Neuronal stem cell (in vitro differentiated cells): Measurements from ENCODE around the gene SRC.

Source experiments
- DNase-seq: peaks from one replicate; pipeline ENCODE4 v3.0.0-alpha.2; 2013; ENCODE audit warnings: low spot score
- H2AFZ ChIP-seq: one replicate; pipeline ENCODE4 v1.6.1; 2013; ENCODE audit warnings: mild to moderate bottlenecking, low read length, inconsistent platforms
- H2AK5ac ChIP-seq: 2 replicates; pipeline ENCODE4 v1.6.1; 2013; ENCODE audit warnings: low read depth, mild to moderate bottlenecking, inconsistent platforms, low read length, moderate library complexity, mixed read lengths
- H2BK120ac ChIP-seq: 2 replicates; pipeline ENCODE4 v1.6.1; 2013; ENCODE audit warnings: low read depth, mild to moderate bottlenecking, inconsistent platforms, low read length, moderate library complexity, mixed read lengths
- H2BK12ac ChIP-seq: one replicate; pipeline ENCODE4 v1.6.1; 2013; ENCODE audit warnings: low read length, inconsistent platforms
- H2BK15ac ChIP-seq: 2 replicates; pipeline ENCODE4 v1.6.1; 2013; ENCODE audit warnings: mild to moderate bottlenecking, low read length, inconsistent platforms, mixed read lengths
- H2BK5ac ChIP-seq: one replicate; pipeline ENCODE4 v1.6.1; 2013; ENCODE audit warnings: inconsistent platforms, mild to moderate bottlenecking, low read length, moderate library complexity
- H3K14ac ChIP-seq: one replicate; pipeline ENCODE4 v1.6.1; 2013; ENCODE audit warnings: low read length, inconsistent platforms
- H3K18ac ChIP-seq: 2 replicates; pipeline ENCODE4 v1.6.1; 2013; ENCODE audit warnings: low read length, inconsistent platforms
- H3K23ac ChIP-seq: 2 replicates; pipeline ENCODE4 v1.6.1; 2013; ENCODE audit warnings: low read depth, mild to moderate bottlenecking, mixed read lengths, low read length, inconsistent platforms; ENCODE audit not compliant: poor library complexity
- H3K27ac ChIP-seq: replicated peaks from 3 replicates; pipeline ENCODE4 v1.5.1; 2013; ENCODE audit warnings: low read length, inconsistent platforms
- H3K27me3 ChIP-seq, 3 experiments: 2 replicates each; pipeline ENCODE4 v1.6.1; 2013; ENCODE audit warnings: low read length in 3 of 3, mild to moderate bottlenecking in 2 of 3, inconsistent platforms in 1 of 3, low read depth in 1 of 3, mixed read lengths in 1 of 3, moderate library complexity in 1 of 3; ENCODE audit not compliant: control insufficient read depth in 3 of 3, insufficient read depth in 3 of 3
- H3K36me3 ChIP-seq, 2 donors: replicated peaks in 1 of 2; 2 replicates each; pipeline ENCODE4 v1.6.1; 2013; ENCODE audit warnings: low read length in 2 of 2; ENCODE audit not compliant: control insufficient read depth in 2 of 2, insufficient read depth in 2 of 2
- H3K4ac ChIP-seq: 2 replicates; pipeline ENCODE4 v1.6.1; 2013; ENCODE audit warnings: inconsistent platforms, mild to moderate bottlenecking, low read length, moderate library complexity
- H3K4me1 ChIP-seq, 2 donors: 1 replicate in 1 of 2; 2 replicates in 1 of 2; pipeline ENCODE4 v1.6.1; 2013; ENCODE audit warnings: low read length in 2 of 2, low read depth in 1 of 2; ENCODE audit not compliant: control insufficient read depth in 2 of 2, insufficient read depth in 1 of 2
- H3K4me2 ChIP-seq: one replicate; pipeline ENCODE4 v1.6.1; 2013; ENCODE audit warnings: mild to moderate bottlenecking, low read length, inconsistent platforms; ENCODE audit not compliant: insufficient read depth, poor library complexity, severe bottlenecking
- H3K4me3 ChIP-seq, 2 donors: 2 replicates each; pipeline ENCODE4 v1.5.1; 2013; ENCODE audit warnings: low read length in 2 of 2, mild to moderate bottlenecking in 2 of 2, inconsistent platforms in 1 of 2, moderate library complexity in 1 of 2
- H3K79me1 ChIP-seq: one replicate; pipeline ENCODE4 v1.6.1; 2013; ENCODE audit warnings: low read depth, mild to moderate bottlenecking, inconsistent platforms, low read length, moderate library complexity
- H3K9ac ChIP-seq: one replicate; pipeline ENCODE4 v1.6.1; 2013; ENCODE audit warnings: mild to moderate bottlenecking, low read depth, low read length, inconsistent platforms; ENCODE audit not compliant: poor library complexity
- H3K9me3 ChIP-seq, 2 donors: replicated peaks in 1 of 2; 2 replicates each; pipeline versions ENCODE3 to v1.6.1; 2013; ENCODE audit warnings: low read length in 2 of 2, mild to moderate bottlenecking in 2 of 2, inconsistent platforms in 1 of 2, low read depth in 1 of 2, mixed read lengths in 1 of 2, moderate library complexity in 1 of 2; ENCODE audit not compliant: control insufficient read depth in 2 of 2, insufficient read depth in 1 of 2
- H4K8ac ChIP-seq: one replicate; pipeline ENCODE4 v1.6.1; 2013; ENCODE audit warnings: low read depth, mild to moderate bottlenecking, inconsistent platforms, low read length, moderate library complexity
- H4K91ac ChIP-seq: one replicate; pipeline ENCODE4 v1.6.1; 2013; ENCODE audit warnings: low read length, low read depth, mild to moderate bottlenecking, inconsistent platforms; ENCODE audit not compliant: poor library complexity
- WGBS, 2 donors: extraction: QIAGEN DNeasy Blood & Tissue Kit; methylation state at CpG; one replicate each; pipeline ENCODE4 v1.1.7; 2013; ENCODE audit warnings: missing lambda C conversion rate in 2 of 2, mixed read lengths in 1 of 2; ENCODE audit not compliant: insufficient read length in 2 of 2, insufficient replicate concordance in 1 of 2; ENCODE audit errors: extremely low coverage in 2 of 2; 5-methylcytosine and 5-hydroxymethylcytosine counted together

SRC gene

GRCh38 chr20:37405351-37405897 is 59.5 kb downstream of the SRC start:
- no peak overlapping the region for H3K14ac ChIP-seq
- peak overlapping the region; percentile 84 for H4K8ac ChIP-seq
- H2BK5ac ChIP-seq = no peak overlapping the region
- no peak overlapping the region for H3K27ac ChIP-seq
- H3K36me3 ChIP-seq = peaks cover 18 to 45% of the 10 kb centered on the region in 2 donors
- H3K27me3 ChIP-seq = no peaks in the 10 kb centered on the region
- no peak overlapping the region for H3K4me3 ChIP-seq
- no peak overlapping the region for H2AFZ ChIP-seq
- H2BK12ac ChIP-seq = no peak overlapping the region
- peak overlapping the region; percentile 60 for H2AK5ac ChIP-seq
- H2BK120ac ChIP-seq = no peak overlapping the region
- no peaks in the 10 kb centered on the region for H3K9me3 ChIP-seq
- peak overlapping the region; percentile 84 for H2BK15ac ChIP-seq
- H4K91ac ChIP-seq = peak overlapping the region; percentile 68
- no peak for DNase-seq
- no peak overlapping the region for H3K4ac ChIP-seq
- no peak overlapping the region for H3K4me2 ChIP-seq
- no CpG with 5 or more reads among the region's 11 CpGs for WGBS, 2 donors
- peaks cover 23 to 24% of the 10 kb centered on the region in 2 donors for H3K4me1 ChIP-seq
- H3K9ac ChIP-seq = no peak overlapping the region
- peak overlapping the region; percentile 5 for H3K18ac ChIP-seq
- H3K79me1 ChIP-seq = peaks cover 2% of the 10 kb centered on the region
- H3K23ac ChIP-seq = peak overlapping the region; percentile 75

- peaks cover 2% of the 10 kb centered on the region for H3K79me1 ChIP-seq
- no peak overlapping the region for H2AFZ ChIP-seq
- H2BK120ac ChIP-seq = peak overlapping the region; percentile 65
- H3K4me2 ChIP-seq = no peak overlapping the region
- peak overlapping the region; percentile 53 for H3K9ac ChIP-seq
- peak overlapping the region; percentile 75 for H3K23ac ChIP-seq
- no peaks in the 10 kb centered on the region for H3K9me3 ChIP-seq
- peak overlapping the region; percentile 97 for H3K18ac ChIP-seq
- peak overlapping the region; percentile 91 for H2BK15ac ChIP-seq
- no peak overlapping the region for H2BK5ac ChIP-seq
- peaks cover 17 to 37% of the 10 kb centered on the region in 2 donors for H3K36me3 ChIP-seq
- H3K27me3 ChIP-seq = no peaks in the 10 kb centered on the region
- H4K8ac ChIP-seq = peak overlapping the region; percentile 100
- H3K4me3 ChIP-seq = peak overlapping the region in 1 of 2 donors; percentile 66
- peaks cover 30% of the 10 kb centered on the region in 2 donors for H3K4me1 ChIP-seq
- H2BK12ac ChIP-seq = no peak overlapping the region
- no peak overlapping the region for H3K27ac ChIP-seq
- no peak for DNase-seq
- peak overlapping the region; percentile 87 for H4K91ac ChIP-seq
- WGBS, 2 donors = no CpG with 5 or more reads among the region's 49 CpGs
- H3K14ac ChIP-seq = peak overlapping the region; percentile 98
- H3K4ac ChIP-seq = peak overlapping the region; percentile 99
- H2AK5ac ChIP-seq = peak overlapping the region; percentile 82
Observed at GRCh38 chr20:37406010-37406998, 60.4 kb downstream of the SRC start.

GRCh38 chr20:37407019-37407566 is 61.2 kb downstream of the SRC start:
- Histone ChIP-seq H2AK5ac (peak overlapping the region; percentile 87), H2AFZ (no peak overlapping the region), H3K79me1 (peaks cover 2% of the 10 kb centered on the region), H3K14ac (no peak overlapping the region), H3K27ac (peak overlapping the region; percentile 23), H2BK12ac (no peak overlapping the region), H2BK5ac (no peak overlapping the region), H3K23ac (no peak overlapping the region), H3K4me1 (peaks cover 35 to 36% of the 10 kb centered on the region in 2 donors), H3K18ac (no peak overlapping the region), H3K27me3 (peaks cover 0 to 2% (median 0%) of the 10 kb centered on the region in 3 experiments), H3K36me3 (peaks cover 13 to 30% of the 10 kb centered on the region in 2 donors), H4K8ac (no peak overlapping the region), H4K91ac (no peak overlapping the region), H2BK120ac (no peak overlapping the region), H2BK15ac (peak overlapping the region; percentile 83), H3K4ac (no peak overlapping the region), H3K4me3 (no peak overlapping the region), H3K9me3 (no peaks in the 10 kb centered on the region), H3K9ac (no peak overlapping the region), H3K4me2 (no peak overlapping the region)
- DNase-seq = no peak
- WGBS, 2 donors = no CpG with 5 or more reads among the region's 7 CpGs
